NCI-H1694 treated with DMSO at 0.1 percent for 48 hours (cell line): Measurements from ENCODE around the gene GSTO2.

ENCODE experiments used
- DNase-seq: peaks from one replicate; lab custom pipeline; 2025; lab: John Stamatoyannopoulos, UW

Gene GSTO2

GRCh38 chr10:104281694-104282093, 12.7 kb downstream of the GSTO2 start:
- no peak for DNase-seq

GRCh38 chr10:104284846-104285245, 15.9 kb downstream of the GSTO2 start:
- DNase-seq: no peak

GRCh38 chr10:104286939-104287338, 18.0 kb downstream of the GSTO2 start:
- DNase-seq: no peak

- no peak for DNase-seq
Observed at GRCh38 chr10:104288355-104288754, 19.4 kb downstream of the GSTO2 start.

GRCh38 chr10:104291439-104291951, 22.5 kb downstream of the GSTO2 start:
- peak; percentile 77 for DNase-seq

- DNase-seq: no peak
Observed at GRCh38 chr10:104293011-104293410, 24.0 kb downstream of the GSTO2 start.

- no peak for DNase-seq
Observed at GRCh38 chr10:104293781-104294321, 24.9 kb downstream of the GSTO2 start.

- DNase-seq: no peak
Observed at GRCh38 chr10:104296687-104297436, 27.9 kb downstream of the GSTO2 start.

- peak; percentile 1 for DNase-seq
Observed at GRCh38 chr10:104297697-104298660, 29.0 kb downstream of the GSTO2 start.

GRCh38 chr10:104299031-104299904, 30.3 kb downstream of the GSTO2 start:
- DNase-seq: no peak

GRCh38 chr10:104300002-104300735, 31.2 kb downstream of the GSTO2 start:
- no peak for DNase-seq

GRCh38 chr10:104300736-104301292, 31.8 kb downstream of the GSTO2 start:
- peak; percentile 88 for DNase-seq

GRCh38 chr10:104301907-104302690, 33.1 kb downstream of the GSTO2 start:
- no peak for DNase-seq

- no peak for DNase-seq
Observed at GRCh38 chr10:104303594-104304355, 34.8 kb downstream of the GSTO2 start.

- DNase-seq: no peak
Observed at GRCh38 chr10:104304356-104304745, 35.4 kb downstream of the GSTO2 start.

- DNase-seq: no peak
Observed at GRCh38 chr10:104304927-104305326, 35.9 kb downstream of the GSTO2 start.

GRCh38 chr10:104306897-104307296, 37.9 kb downstream of the GSTO2 start:
- no peak for DNase-seq

- DNase-seq: no peak
Observed at GRCh38 chr10:104307576-104308438, 38.8 kb downstream of the GSTO2 start.
